GM12878 (cell line): ENCODE data around the gene ADPRS. TPM values are rescaled to one million over a fixed set of nuclear protein-coding genes. Genes with fewer than 3 reads are reported as not detected.

Experiments
- EED ChIP-seq: sonication (generic); IDR thresholded peaks from 2 replicates; pipeline ENCODE4 v1.6.1; 2016; ENCODE audit warnings: antibody characterized with exemption, low read depth
- HDAC2 ChIP-seq: fragments of 200-600 bp; sonication (generic); IDR thresholded peaks from 2 replicates; pipeline ENCODE4 v1.6.1; 2017
- NFYB ChIP-seq: IDR thresholded peaks from 2 replicates; pipeline ENCODE4 v1.6.1; 2011; ENCODE audit warnings: low read depth, mild to moderate bottlenecking, low read length, improper control_type of control experiment, moderate library complexity; ENCODE audit not compliant: insufficient read depth
- NR2C2 ChIP-seq: IDR thresholded peaks from 2 replicates; pipeline ENCODE4 v1.6.1; 2011; ENCODE audit warnings: borderline replicate concordance, low read depth; ENCODE audit not compliant: control insufficient read depth, insufficient read length
- POLR2AphosphoS2 ChIP-seq: IDR thresholded peaks from 2 replicates; pipeline ENCODE4 v1.6.1; 2011; ENCODE audit warnings: low read depth, mild to moderate bottlenecking, low read length, improper control_type of control experiment, moderate library complexity
- RUNX3 ChIP-seq: IDR thresholded peaks from 2 replicates; pipeline ENCODE4 v1.6.1; 2012; ENCODE audit warnings: low read length, inconsistent platforms
- polyA plus RNA-seq, 11 experiments: library from polyadenylated mRNA; depleted of rRNA in 4 of 11; unstranded in 6 of 11; stranded (reverse) in 5 of 11; fragments of >200 nt; fragmentation: Nextera tagmentation in 4 of 11; fragmentation: Illumina TruSeq in 1 of 11; extraction: Ambion mirVana in 4 of 11; extraction: Trizol in 1 of 11; gene quantifications; 1 replicate in 1 of 11; 2 replicates in 10 of 11; pipeline versions ENCODE4 v1.2.1 to v1.2.3, GENCODE V29; 2011 to 2016; ENCODE audit warnings: inconsistent platforms in 2 of 11, missing spikeins in 2 of 11, low read depth in 1 of 11
- total RNA-seq, 4 experiments: library from RNA; depleted of rRNA in 3 of 4; stranded (reverse); fragments of >200 nt in 3 of 4; fragmentation: Illumina TruSeq in 1 of 4; extraction: Trizol in 1 of 4; gene quantifications; 2 replicates each; pipeline versions ENCODE4 v1.2.1 to v1.2.3, GENCODE V29; 2013 to 2021
- TF ChIP-seq, protein P1 (sequence below): IDR thresholded peaks from 2 replicates; pipeline ENCODE4 v1.6.1; 2012; ENCODE audit warnings: improper control_type of control experiment, low read depth, low read length; ENCODE audit not compliant: insufficient replicate concordance
- TF ChIP-seq, protein P2 (sequence below): IDR thresholded peaks from 2 replicates; pipeline ENCODE4 v1.6.1; 2011; ENCODE audit warnings: low read depth, low read length, improper control_type of control experiment, borderline replicate concordance

The ADPRS gene
- total and polyA plus RNA-seq, 10 of the 15 experiments (the other 5 are each of a cell fraction or from before 2014, with no cell fraction given) = 7.6 to 57.6 (median 39.1) TPM

DNA sequence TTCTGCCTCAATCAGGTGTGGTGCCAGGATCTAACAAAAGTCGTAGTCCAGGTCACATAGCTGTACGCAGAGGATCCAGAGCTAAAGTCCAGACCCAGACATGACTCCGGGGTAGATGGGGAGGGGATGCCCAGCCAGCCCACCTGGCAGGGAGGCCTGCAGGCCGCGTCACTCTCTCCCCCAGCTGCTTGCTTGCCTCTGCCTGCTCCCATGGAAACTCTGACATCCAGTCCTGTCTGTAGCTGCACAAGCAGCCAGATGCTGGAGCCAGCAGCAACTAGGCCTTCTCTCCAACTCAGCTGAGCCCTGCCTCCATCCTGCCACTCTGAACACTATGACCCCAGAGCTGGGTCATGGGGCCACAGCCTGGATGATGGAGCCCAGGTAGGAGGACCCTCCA lies 28.2 kb downstream of the ADPRS start (continued):
- TF ChIP-seq, protein P1, sequence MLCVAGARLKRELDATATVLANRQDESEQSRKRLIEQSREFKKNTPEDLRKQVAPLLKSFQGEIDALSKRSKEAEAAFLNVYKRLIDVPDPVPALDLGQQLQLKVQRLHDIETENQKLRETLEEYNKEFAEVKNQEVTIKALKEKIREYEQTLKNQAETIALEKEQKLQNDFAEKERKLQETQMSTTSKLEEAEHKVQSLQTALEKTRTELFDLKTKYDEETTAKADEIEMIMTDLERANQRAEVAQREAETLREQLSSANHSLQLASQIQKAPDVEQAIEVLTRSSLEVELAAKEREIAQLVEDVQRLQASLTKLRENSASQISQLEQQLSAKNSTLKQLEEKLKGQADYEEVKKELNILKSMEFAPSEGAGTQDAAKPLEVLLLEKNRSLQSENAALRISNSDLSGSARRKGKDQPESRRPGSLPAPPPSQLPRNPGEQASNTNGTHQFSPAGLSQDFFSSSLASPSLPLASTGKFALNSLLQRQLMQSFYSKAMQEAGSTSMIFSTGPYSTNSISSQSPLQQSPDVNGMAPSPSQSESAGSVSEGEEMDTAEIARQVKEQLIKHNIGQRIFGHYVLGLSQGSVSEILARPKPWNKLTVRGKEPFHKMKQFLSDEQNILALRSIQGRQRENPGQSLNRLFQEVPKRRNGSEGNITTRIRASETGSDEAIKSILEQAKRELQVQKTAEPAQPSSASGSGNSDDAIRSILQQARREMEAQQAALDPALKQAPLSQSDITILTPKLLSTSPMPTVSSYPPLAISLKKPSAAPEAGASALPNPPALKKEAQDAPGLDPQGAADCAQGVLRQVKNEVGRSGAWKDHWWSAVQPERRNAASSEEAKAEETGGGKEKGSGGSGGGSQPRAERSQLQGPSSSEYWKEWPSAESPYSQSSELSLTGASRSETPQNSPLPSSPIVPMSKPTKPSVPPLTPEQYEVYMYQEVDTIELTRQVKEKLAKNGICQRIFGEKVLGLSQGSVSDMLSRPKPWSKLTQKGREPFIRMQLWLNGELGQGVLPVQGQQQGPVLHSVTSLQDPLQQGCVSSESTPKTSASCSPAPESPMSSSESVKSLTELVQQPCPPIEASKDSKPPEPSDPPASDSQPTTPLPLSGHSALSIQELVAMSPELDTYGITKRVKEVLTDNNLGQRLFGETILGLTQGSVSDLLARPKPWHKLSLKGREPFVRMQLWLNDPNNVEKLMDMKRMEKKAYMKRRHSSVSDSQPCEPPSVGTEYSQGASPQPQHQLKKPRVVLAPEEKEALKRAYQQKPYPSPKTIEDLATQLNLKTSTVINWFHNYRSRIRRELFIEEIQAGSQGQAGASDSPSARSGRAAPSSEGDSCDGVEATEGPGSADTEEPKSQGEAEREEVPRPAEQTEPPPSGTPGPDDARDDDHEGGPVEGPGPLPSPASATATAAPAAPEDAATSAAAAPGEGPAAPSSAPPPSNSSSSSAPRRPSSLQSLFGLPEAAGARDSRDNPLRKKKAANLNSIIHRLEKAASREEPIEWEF = no peak
- TF ChIP-seq, protein P2, sequence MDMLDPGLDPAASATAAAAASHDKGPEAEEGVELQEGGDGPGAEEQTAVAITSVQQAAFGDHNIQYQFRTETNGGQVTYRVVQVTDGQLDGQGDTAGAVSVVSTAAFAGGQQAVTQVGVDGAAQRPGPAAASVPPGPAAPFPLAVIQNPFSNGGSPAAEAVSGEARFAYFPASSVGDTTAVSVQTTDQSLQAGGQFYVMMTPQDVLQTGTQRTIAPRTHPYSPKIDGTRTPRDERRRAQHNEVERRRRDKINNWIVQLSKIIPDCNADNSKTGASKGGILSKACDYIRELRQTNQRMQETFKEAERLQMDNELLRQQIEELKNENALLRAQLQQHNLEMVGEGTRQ = no peak
- TF ChIP-seq HDAC2 (no peak), NR2C2 (no peak), RUNX3 (no peak), NFYB (no peak), EED (no peak), POLR2AphosphoS2 (no peak)
